Peyer's patch (tissue), 4 donors: Measurements from ENCODE around the gene SLC4A5. TPM values are rescaled to one million over a fixed set of nuclear protein-coding genes. Genes with fewer than 3 reads are reported as not detected.

Experiments used
- DNase-seq, 3 donors: peaks; one replicate each; pipeline ENCODE4 v3.0.0-alpha.2; 2017 to 2019
- H3K27ac ChIP-seq, 4 donors: fragments of 200-600 bp; sonication (generic); one replicate each; pipeline ENCODE4 v1.5.1; 2016 to 2019
- H3K27me3 ChIP-seq, 2 donors: fragments of 200-600 bp; sonication (generic); one replicate each; pipeline ENCODE4 v1.5.1; 2019
- H3K36me3 ChIP-seq, 3 donors: fragments of 200-600 bp; sonication (generic); one replicate each; pipeline ENCODE4 v1.5.1; 2016 to 2019
- H3K4me1 ChIP-seq, 4 donors: fragments of 200-600 bp; sonication (generic); one replicate each; pipeline ENCODE4 v1.5.1; 2016 to 2019
- H3K4me3 ChIP-seq, 4 donors: fragments of 200-600 bp; sonication (generic); 1 replicate in 3 of 4; 2 replicates in 1 of 4; pipeline ENCODE4 v1.5.1; 2016 to 2019; ENCODE audit warnings: mild to moderate bottlenecking in 1 of 4
- H3K9me3 ChIP-seq, 4 donors: fragments of 200-600 bp; sonication (generic); one replicate each; pipeline ENCODE4 v1.5.1; 2016 to 2019; ENCODE audit warnings: mild to moderate bottlenecking in 1 of 4
- CTCF ChIP-seq, 6 experiments: fragments of 450-650 bp in 4 of 6; fragments of 200-600 bp in 2 of 6; sonication (generic) in 1 of 6; IDR thresholded peaks; one replicate each; pipeline ENCODE4 v1.5.1; 2017 to 2019; ENCODE audit warnings: antibody characterized with exemption in 6 of 6, mild to moderate bottlenecking in 3 of 6, moderate library complexity in 1 of 6
- POLR2A ChIP-seq, 2 donors: fragments of 450-650 bp; IDR thresholded peaks; one replicate each; pipeline ENCODE4 v1.5.1; 2017; ENCODE audit warnings: antibody characterized with exemption in 2 of 2, mild to moderate bottlenecking in 2 of 2, moderate library complexity in 2 of 2
- total RNA-seq, 4 donors: library from RNA; depleted of rRNA; stranded (reverse); fragments of >200 nt; gene quantifications; one replicate each; pipeline ENCODE4 v1.1.0, GENCODE V29; 2016

Gene SLC4A5
- total RNA-seq, 4 donors from 2014 or later: 1.8 to 14.9 (median 4.9) TPM

DNA sequence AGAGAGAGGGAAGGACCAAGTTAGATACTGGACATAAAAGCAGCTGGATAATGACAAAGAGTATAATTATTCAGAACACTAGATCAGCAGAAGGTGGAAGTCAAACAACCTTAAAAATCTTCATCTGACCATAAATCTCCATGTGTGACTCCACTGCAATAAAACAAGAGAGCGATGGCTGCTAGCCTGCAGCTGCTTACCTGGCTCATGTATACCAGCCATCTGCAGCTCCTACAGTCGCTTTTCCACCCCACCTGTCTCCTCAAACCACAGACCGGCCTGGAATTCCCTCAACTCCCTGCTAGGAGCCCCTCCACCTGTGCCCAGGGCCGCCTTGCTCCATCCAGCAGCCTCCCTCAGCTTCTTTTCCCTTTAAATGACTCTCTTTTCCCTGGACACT, 64.5 kb downstream of the SLC4A5 start:
- DNase-seq: no peak
- Histone ChIP-seq H3K36me3 (no peaks in the 10 kb centered on the region), H3K4me3 (no peak overlapping the region), H3K4me1 (no peaks in the 10 kb centered on the region), H3K27ac (no peak overlapping the region), H3K9me3 (no peaks in the 10 kb centered on the region), H3K27me3 (no peaks in the 10 kb centered on the region)
- TF ChIP-seq POLR2A (IDR thresholded peaks at IDR 0.05): no peak
- no peak for TF ChIP-seq CTCF (IDR thresholded peaks at IDR 0.05)

- no peaks in the 10 kb centered on the region for H3K4me1 ChIP-seq
- H3K27ac ChIP-seq: no peak overlapping the region
- TF ChIP-seq POLR2A (IDR thresholded peaks at IDR 0.05) (no peak), CTCF (IDR thresholded peaks at IDR 0.05) (peak in 2 of 6 experiments; percentile 15 to 26)
- DNase-seq: peak in 1 of 3 donors; percentile 50
- H3K36me3 ChIP-seq: no peaks in the 10 kb centered on the region
- H3K4me3 ChIP-seq: no peak overlapping the region
- no peaks in the 10 kb centered on the region for H3K27me3 ChIP-seq
- no peaks in the 10 kb centered on the region for H3K9me3 ChIP-seq
These were observed 65.0 kb downstream of the SLC4A5 start for GRCh38 chr2:74278176-74278575.

- H3K36me3 ChIP-seq: no peaks in the 10 kb centered on the region
- DNase-seq: no peak
- H3K27ac ChIP-seq: no peak overlapping the region
- H3K4me1 ChIP-seq: no peaks in the 10 kb centered on the region
- H3K27me3 ChIP-seq: no peaks in the 10 kb centered on the region
- no peak overlapping the region for H3K4me3 ChIP-seq
- TF ChIP-seq CTCF (IDR thresholded peaks at IDR 0.05) (no peak), POLR2A (IDR thresholded peaks at IDR 0.05) (no peak)
- no peaks in the 10 kb centered on the region for H3K9me3 ChIP-seq
These were observed 68.0 kb downstream of the SLC4A5 start for GRCh38 chr2:74275228-74275627.

DNA sequence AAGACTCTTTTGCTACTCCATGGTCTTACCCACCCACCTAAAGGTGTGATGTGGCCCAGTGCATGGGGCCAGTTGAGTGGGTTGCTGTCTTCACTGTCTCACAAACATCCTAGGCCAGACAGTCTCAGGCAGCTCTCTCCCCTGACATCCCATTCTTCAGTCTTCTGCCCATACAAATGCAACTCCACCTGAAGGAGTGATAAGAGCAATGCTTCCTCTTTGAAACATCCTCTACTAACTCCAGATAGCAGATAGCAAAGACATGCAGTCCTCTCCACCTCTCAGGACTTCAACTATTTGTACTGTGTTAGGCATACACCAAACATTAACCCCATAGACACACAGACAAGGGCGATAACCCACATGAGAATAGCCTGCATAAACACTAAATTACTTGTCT, 73.5 kb downstream of the SLC4A5 start:
- H3K27ac ChIP-seq: no peak overlapping the region
- H3K4me3 ChIP-seq: no peak overlapping the region
- H3K9me3 ChIP-seq: no peaks in the 10 kb centered on the region
- DNase-seq: no peak
- H3K4me1 ChIP-seq: no peaks in the 10 kb centered on the region
- no peaks in the 10 kb centered on the region for H3K27me3 ChIP-seq
- H3K36me3 ChIP-seq: no peaks in the 10 kb centered on the region
- TF ChIP-seq CTCF (IDR thresholded peaks at IDR 0.05): no peak

GRCh38 chr2:74267068-74267467, 76.1 kb downstream of the SLC4A5 start:
- TF ChIP-seq POLR2A (IDR thresholded peaks at IDR 0.05) (no peak), CTCF (IDR thresholded peaks at IDR 0.05) (peak in 4 of 6 experiments; percentile 48 to 84 (median 80))
- Histone ChIP-seq H3K4me3 (no peak overlapping the region), H3K9me3 (no peaks in the 10 kb centered on the region), H3K27me3 (no peaks in the 10 kb centered on the region), H3K27ac (peak overlapping the region in 3 of 4 donors; percentile 42 to 54 (median 50)), H3K36me3 (no peaks in the 10 kb centered on the region), H3K4me1 (no peaks in the 10 kb centered on the region)
- DNase-seq: peak; percentile 39 to 83 (median 64)

DNA sequence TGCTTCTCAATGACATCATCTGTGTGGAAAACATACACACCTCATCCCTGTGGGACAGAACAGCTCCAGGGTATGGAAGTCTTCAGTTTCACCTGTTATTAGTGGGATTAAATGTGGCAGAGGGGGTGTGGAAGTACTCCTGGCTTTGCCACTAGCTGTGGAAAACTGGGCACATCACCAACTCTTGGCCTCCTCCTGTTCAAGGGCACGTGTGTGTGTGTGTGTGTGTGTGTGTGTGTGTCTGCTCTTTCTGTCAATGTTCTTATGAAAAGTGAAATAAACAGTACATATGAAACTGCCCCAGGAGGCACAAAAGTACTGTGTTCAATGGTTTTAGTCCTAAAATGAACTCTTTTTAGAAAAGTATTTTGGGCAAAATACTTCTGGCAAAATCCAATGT, 78.9 kb downstream of the SLC4A5 start:
- H3K36me3 ChIP-seq: no peaks in the 10 kb centered on the region
- H3K27me3 ChIP-seq: no peaks in the 10 kb centered on the region
- no peak overlapping the region for H3K4me3 ChIP-seq
- no peak for TF ChIP-seq POLR2A (IDR thresholded peaks at IDR 0.05)
- no peaks in the 10 kb centered on the region for H3K4me1 ChIP-seq
- no peak overlapping the region for H3K27ac ChIP-seq
- no peak for DNase-seq
- no peaks in the 10 kb centered on the region for H3K9me3 ChIP-seq
